ENCODE measurements around the gene CCDC106.

DNA sequence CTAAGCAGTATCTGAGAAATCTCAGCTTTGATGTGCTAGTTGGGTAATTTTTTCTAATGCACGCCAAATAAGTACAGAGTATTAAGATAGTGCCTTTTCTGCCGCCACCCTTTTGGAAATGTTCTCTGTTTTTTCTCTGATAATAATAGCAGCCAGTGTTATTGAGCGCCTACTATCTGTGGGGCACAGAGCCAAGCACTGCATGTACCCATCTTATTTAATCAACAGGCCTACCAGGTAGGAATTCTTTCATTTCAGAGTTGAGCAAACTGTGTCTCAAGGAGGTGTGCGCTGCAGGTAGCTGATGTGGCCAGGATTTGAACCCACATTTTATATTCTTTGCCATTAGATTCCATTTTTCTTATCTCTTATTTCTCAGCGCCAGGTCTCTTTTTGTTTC is 28.4 kb downstream of the CCDC106 start:
- TF ChIP-seq, protein P1, sequence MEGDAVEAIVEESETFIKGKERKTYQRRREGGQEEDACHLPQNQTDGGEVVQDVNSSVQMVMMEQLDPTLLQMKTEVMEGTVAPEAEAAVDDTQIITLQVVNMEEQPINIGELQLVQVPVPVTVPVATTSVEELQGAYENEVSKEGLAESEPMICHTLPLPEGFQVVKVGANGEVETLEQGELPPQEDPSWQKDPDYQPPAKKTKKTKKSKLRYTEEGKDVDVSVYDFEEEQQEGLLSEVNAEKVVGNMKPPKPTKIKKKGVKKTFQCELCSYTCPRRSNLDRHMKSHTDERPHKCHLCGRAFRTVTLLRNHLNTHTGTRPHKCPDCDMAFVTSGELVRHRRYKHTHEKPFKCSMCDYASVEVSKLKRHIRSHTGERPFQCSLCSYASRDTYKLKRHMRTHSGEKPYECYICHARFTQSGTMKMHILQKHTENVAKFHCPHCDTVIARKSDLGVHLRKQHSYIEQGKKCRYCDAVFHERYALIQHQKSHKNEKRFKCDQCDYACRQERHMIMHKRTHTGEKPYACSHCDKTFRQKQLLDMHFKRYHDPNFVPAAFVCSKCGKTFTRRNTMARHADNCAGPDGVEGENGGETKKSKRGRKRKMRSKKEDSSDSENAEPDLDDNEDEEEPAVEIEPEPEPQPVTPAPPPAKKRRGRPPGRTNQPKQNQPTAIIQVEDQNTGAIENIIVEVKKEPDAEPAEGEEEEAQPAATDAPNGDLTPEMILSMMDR (IDR thresholded peaks at IDR 0.05): peak in 3 of 6 experiments; percentile 14 to 49 (median 39)
- TF ChIP-seq POLR2A (IDR thresholded peaks at IDR 0.05): no peak

Data from Peyer's patch (tissue), 4 donors.